HL-60 (cell line): ENCODE measurements around the gene EIF4E1B.

ENCODE experiments used
- DNase-seq, 2 experiments: peaks; one replicate each; pipeline ENCODE4 v3.0.0-alpha.2; 2010 to 2020; ENCODE audit warnings: low read depth in 1 of 2, low spot score in 1 of 2
- H3K27ac ChIP-seq: fragments of 250-450 bp; sonication (Bioruptor Pico); replicated peaks from 2 replicates; pipeline ENCODE4 v1.5.1; 2020; ENCODE audit warnings: mild to moderate bottlenecking, moderate library complexity
- H3K27me3 ChIP-seq: fragments of 250-450 bp; sonication (Bioruptor Pico); 2 replicates; pipeline ENCODE4 v1.5.1; 2021; ENCODE audit warnings: mild to moderate bottlenecking, moderate library complexity; ENCODE audit not compliant: insufficient read depth, poor library complexity, severe bottlenecking
- H3K4me3 ChIP-seq: replicated peaks from 2 replicates; pipeline ENCODE4 v1.5.1; 2011; ENCODE audit warnings: mild to moderate bottlenecking, control low read depth, low read length; ENCODE audit not compliant: insufficient read depth
- CTCF ChIP-seq: IDR thresholded peaks from one replicate; pipeline ENCODE4 v1.5.1; 2011; ENCODE audit warnings: low read length, control low read depth, inconsistent platforms; ENCODE audit not compliant: insufficient read depth
- GABPA ChIP-seq: IDR thresholded peaks from 2 replicates; pipeline ENCODE4 v1.6.1; 2012; ENCODE audit warnings: low read depth
- POLR2AphosphoS5 ChIP-seq: IDR thresholded peaks from 2 replicates; pipeline ENCODE4 v1.6.1; 2012; ENCODE audit warnings: low read depth
- REST ChIP-seq: IDR thresholded peaks from 2 replicates; pipeline ENCODE4 v1.6.1; 2012; ENCODE audit warnings: low read depth; ENCODE audit not compliant: insufficient replicate concordance
- SPI1 ChIP-seq: IDR thresholded peaks from 2 replicates; pipeline ENCODE4 v1.6.1; 2012; ENCODE audit warnings: low read depth, mild to moderate bottlenecking, borderline replicate concordance

Gene EIF4E1B

GRCh38 chr5:176614805-176615478, 15.5 kb upstream of the EIF4E1B start:
- TF ChIP-seq GABPA, result no peak
- TF ChIP-seq POLR2AphosphoS5, result no peak
- no peak for TF ChIP-seq SPI1
- TF ChIP-seq REST, result no peak
- no peak for TF ChIP-seq CTCF
- no peak overlapping the region for H3K4me3 ChIP-seq
- no peak overlapping the region for H3K27ac ChIP-seq
- no peak for DNase-seq
- peaks cover 33% of the 10 kb centered on the region for H3K27me3 ChIP-seq

- TF ChIP-seq POLR2AphosphoS5, result no peak
- H3K27me3 ChIP-seq, result peaks cover 43% of the 10 kb centered on the region
- H3K4me3 ChIP-seq, result no peak overlapping the region
- H3K27ac ChIP-seq, result no peak overlapping the region
- no peak for DNase-seq
These were observed 14.0 kb upstream of the EIF4E1B start for GRCh38 chr5:176616511-176616910.

GRCh38 chr5:176618783-176619182, 11.7 kb upstream of the EIF4E1B start:
- DNase-seq, result no peak
- Histone ChIP-seq H3K27ac (no peak overlapping the region), H3K27me3 (peaks cover 41% of the 10 kb centered on the region), H3K4me3 (no peak overlapping the region)
- TF ChIP-seq SPI1, result no peak
- TF ChIP-seq POLR2AphosphoS5, result no peak
- no peak for TF ChIP-seq REST
- no peak for TF ChIP-seq CTCF
- TF ChIP-seq GABPA, result no peak

GRCh38 chr5:176619203-176619568, 11.3 kb upstream of the EIF4E1B start:
- H3K27ac ChIP-seq, result no peak overlapping the region
- H3K27me3 ChIP-seq, result peaks cover 45% of the 10 kb centered on the region
- no peak for TF ChIP-seq REST
- no peak for TF ChIP-seq CTCF
- TF ChIP-seq GABPA, result no peak
- TF ChIP-seq POLR2AphosphoS5, result no peak
- no peak for TF ChIP-seq SPI1
- DNase-seq, result no peak
- no peak overlapping the region for H3K4me3 ChIP-seq
